NK-92 (cell line): ENCODE data around the gene GLIPR1.
"Not testable (repeated sequence)": the region's sequence is repeated elsewhere in the genome, so short reads cannot be mapped to it uniquely, and the experiment has no call there.

Experiments
- DNase-seq: peaks from one replicate; lab custom pipeline; 2025; ENCODE audit not compliant: unreplicated experiment; lab: John Stamatoyannopoulos, UW

GLIPR1 gene

DNA sequence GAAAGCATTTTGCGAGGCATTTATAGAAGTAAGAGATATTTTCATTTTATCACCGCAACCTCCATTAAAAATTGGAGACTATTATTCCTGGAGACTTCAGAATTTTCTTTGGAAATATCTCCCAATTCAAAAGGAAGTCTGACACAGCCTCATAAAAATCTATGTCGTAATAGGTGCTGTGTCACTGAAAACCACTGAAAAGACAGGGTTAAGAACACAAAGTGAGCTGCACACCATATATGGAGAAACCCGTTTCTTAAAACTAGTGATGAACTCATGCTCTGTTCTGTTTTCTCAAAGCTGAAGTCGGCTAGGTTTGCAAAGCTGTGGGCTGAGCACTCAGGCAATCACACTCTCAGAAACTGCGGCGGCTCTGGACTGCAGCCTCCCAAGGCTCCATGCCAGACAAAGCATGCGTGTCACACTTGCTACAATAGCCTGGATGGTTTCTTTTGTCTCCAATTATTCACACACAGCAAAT, at the start of gene GLIPR1:
Gene GLIPR1, plus strand, starts transcription at position 287 of the 481 bp plus-strand sequence. Its CDS starts 126 bp downstream, at position 413.
- DNase-seq, result no peak

DNA sequence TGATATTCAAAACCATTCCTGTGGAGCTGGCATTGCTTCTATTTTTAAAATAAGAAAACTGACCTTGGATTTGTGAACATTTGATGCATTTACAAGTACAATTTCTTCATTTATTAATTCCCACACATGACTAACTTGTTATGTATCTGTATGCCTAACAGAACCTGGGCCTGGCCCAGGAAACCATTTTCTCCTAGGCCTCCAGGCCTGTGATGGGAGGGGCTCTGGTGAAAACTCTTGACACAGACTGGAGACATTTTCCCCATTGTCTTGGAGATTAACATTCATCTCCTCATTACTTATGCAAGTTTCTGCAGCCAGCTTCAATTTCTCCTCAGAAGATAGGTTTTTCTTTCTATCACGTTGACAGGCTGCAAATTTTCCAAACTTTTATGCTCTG, 47.6 kb upstream of the GLIPR1 start:
- DNase-seq, result no peak

DNA sequence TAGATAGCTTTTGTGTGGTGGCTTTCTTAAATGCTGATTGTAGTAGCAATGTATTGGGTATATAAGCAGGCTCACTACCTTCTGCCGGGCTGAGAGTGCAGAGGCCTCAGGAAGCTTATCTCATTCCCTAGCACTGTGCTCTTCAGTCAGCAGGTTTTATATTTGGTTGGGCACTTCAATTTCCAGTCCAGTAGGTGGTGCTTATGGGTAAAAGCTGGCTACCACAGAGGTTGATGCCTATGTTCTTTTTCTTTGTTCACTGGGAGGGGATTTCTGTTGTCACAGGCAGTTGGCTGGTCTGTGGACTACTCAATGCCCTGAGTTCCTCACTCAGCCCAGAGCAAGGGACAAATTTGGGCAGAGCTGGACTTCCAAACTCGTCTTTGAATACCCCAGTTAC, 43.0 kb upstream of the GLIPR1 start:
- DNase-seq, result no peak

DNA sequence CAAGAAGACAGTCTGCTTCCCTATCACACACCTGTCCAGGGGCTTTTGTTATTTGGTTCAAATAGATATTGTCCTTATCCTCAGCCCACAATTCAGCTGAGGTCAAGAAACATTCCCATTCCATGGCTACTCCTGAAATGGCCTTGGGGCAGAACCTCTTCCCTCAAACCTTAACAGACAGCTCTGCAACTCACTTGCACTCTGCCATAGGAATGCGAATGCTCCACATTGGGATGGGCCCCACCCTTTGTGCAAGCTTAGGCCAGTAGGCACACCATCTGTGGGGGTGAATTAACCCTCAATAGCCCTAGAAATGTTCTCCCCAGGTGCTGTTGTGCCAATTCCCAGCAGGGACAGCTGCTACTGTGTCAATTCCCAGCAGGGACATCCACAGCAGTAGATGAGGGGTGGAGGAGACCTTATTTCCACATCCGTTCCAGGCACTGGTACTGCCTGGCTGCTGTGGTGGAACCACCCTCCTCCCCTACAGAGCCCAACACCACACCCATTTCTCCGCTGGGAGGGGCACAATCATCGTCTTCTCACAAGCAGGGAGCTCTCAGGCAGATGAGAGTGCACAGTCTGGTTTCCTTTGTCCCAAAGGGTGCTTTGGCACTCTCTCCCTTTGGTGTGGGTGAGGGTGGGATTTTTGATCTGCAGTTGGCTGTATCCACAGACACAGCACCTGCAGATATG, 42.3 kb upstream of the GLIPR1 start:
- no peak for DNase-seq

DNA sequence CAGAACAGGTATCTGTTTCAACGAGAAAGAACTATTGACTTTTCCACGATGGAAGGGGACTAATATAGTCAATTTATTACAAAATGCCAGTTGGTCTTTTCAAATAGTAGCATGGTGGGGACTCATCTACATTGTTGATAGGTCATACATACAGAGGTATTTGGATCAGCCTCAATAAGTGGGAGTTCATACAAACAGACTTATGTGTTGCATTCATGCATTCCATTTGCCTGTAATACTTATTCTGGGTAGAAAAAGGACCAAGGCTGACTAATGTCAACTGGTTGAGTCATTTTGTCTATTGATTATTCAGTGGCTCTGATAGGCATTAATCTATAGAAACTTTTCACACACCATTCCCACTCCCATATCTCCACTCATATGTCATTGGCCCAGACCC, 41.5 kb upstream of the GLIPR1 start:
- no peak for DNase-seq

DNA sequence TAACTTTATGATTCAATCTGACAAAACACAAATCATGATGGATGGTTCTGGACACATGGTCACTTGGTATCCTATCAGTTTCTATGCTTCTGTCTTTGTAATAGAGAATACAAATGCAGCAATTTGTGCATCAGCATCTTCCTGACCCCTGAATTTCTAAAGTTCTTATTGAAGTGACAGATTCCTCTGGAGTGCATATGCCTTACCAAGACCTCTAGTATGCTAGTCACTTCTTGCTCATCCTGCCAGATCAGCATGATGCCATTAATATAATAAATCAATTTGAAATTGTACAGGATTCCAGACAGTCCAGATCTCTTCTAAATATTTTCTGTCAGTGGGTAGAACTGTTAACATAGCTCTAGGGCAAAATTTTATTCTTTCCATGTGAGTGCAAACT, 40.6 kb upstream of the GLIPR1 start:
- DNase-seq, result no peak

DNA sequence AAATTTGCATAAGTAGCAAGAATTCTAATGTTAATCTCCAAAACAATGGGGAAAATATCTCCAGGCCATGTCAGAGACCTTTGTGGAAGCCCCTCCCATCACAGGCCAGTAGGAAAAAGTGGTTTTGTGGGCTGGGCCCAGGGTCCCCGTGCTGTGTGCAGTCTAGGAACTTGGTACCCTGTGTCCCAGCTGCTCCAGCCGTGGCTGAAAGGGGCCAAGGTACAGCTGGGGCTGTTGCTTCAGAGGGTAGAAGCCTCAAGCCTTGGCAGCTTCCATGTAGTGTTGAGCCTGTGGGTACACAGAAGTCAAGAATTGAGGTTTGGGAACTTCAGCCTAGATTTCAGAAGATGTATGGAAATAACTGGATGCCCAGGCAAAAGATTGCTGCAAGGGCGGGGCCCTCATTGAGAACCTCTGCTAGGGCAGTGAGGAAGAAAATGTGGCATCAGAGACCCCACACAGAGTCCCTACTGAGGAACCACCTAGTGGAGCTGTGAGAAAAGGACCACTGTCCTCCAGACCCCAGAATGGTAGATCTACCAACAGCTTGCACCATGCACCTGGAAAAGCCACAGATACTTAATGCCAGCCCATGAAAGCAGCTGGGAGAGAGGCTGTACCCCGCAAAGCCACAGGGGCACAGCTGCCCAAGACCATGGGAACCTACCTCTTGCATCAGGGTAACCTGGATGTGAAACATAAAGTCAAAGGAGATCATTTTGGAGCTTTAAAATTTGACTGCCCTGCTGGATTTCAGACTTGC, 38.7 kb upstream of the GLIPR1 start:
- DNase-seq, result not testable (repeated sequence)

DNA sequence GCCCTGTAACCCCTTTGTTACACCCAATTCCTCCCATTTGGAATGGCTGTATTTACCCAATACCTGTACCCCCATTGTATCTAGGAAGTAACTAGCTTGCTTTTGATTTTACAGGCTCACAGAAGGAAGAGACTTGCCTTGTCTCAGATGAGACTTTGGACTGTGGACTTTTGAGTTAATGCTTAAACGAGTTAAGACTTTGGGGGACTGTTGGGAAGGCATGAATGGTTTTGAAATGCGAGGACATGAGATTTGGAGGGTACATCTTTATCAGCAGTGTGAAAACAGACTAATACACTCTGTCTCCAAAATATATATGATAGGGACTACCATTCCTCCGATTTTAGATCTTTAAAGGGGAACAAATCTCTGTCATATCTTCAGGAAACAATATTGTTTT, 38.1 kb upstream of the GLIPR1 start:
- DNase-seq, result not testable (repeated sequence)

DNA sequence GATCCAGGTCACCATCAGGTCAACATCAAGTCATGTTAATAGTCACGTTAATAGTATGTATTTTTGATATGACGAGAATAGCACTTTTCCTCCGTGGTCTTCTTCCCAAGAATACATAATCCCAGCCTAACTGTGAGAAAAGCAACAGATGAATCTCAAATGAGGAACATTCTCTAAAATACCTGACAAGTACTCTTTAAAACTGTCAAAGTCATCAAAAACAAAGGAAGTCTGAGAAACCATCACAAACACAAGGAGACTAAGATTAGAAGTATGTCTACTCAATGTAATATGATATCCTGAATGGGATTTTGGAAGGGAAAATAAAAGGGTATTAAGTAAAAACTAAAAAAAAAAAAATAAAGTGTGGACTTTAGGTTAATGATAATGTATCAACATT, 36.8 kb upstream of the GLIPR1 start:
- no peak for DNase-seq

DNA sequence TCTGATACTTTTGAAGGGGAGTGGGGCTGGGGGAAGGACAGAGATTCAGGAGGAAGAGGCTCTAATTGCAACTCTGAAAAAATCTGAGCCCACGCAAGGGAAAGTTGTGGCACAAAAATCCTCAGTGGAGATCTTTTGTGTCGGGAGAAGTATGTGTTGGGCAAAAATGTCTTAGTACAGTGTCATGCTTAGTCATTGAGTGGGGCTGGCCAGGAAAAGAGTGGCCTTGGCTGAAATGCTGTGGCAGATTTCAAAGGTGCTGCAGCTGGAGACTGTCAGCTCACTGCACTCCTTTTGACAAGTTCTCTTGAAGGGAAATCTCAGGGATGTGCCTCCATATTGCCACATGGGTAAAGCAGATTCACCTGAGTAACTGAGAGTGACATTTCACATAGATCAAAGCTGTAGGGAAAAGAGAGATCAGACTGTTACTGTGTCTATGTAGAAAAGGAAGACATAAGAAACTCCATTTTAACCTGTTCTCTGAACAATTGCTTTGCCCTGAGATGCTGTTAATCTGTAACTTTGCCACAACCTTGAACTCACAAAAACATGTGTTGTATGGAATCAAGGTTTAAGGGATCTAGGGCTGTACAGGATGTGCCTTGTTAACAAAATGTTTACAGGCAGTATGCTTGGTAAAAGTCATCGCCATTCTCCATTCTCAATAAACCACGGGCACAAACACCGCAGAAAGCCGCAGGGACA, 36.0 kb upstream of the GLIPR1 start:
- DNase-seq, result no peak

DNA sequence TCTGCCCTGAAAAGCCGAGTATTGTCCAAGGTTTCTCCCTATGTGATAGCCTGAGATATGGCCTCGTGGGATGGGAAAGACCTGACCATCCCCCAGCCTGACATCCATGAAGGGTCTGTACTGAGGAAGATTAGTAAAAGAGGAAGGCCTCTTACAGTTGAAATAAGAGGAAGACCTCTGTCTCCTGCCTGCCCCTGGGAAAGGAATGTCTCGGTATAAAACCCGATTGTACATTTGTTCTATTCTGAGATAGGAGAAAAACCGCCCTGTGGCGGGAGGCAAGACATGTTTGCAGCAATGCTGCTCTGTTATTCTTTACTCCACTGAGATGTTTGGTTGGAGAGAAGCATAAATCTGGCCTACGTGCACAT, 35.4 kb upstream of the GLIPR1 start:
- DNase-seq, result not testable (repeated sequence)

DNA sequence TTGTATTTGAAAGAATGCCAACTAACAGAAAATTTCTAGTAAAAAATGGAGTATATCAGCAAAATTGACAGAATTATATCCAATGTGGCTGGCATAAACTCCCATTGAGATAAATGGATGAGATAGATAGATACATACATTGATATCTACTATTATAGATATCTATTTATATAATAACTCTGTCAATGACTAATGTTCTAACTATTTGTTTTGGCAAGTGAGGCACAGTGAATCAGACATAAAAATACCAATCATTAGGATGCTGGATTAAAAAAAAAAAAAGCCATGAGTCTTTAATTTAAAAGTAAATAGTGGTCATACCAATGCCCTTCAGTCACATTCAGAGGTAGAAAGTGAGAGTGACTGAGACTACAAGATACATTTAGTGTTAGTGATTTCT, 33.7 kb upstream of the GLIPR1 start:
- DNase-seq, result no peak

DNA sequence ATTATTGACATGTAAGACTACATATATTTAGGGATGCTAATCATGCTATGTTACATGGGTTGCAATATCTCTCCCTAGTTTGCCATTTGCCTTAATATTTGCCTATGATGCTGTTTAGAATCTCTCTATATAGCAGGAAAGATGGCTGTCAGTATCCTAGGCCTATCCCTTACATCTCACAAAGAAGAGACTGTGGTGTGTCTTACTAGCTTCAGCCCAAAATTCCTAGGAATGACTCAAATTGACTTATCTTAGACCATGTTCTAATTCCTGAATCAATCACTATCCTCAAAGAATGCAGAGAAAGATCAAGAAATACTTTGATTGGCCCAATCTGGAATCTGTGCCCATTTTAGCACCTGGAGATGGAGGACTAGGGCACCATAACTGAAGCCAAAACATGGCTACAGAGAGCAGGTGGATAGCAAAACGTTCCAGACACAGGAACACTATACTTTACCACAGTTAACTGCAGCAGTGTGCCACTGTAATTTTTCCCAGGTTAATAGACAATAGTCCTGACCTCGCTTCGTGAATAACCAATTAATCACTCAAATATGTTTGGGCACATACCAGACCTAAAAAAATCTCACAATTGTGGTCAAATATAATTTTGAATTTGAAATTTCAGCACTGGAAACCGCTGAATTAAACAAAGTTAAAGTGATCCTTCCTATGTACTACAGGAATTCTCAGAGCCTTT, 32.7 kb upstream of the GLIPR1 start:
- DNase-seq, result no peak

DNA sequence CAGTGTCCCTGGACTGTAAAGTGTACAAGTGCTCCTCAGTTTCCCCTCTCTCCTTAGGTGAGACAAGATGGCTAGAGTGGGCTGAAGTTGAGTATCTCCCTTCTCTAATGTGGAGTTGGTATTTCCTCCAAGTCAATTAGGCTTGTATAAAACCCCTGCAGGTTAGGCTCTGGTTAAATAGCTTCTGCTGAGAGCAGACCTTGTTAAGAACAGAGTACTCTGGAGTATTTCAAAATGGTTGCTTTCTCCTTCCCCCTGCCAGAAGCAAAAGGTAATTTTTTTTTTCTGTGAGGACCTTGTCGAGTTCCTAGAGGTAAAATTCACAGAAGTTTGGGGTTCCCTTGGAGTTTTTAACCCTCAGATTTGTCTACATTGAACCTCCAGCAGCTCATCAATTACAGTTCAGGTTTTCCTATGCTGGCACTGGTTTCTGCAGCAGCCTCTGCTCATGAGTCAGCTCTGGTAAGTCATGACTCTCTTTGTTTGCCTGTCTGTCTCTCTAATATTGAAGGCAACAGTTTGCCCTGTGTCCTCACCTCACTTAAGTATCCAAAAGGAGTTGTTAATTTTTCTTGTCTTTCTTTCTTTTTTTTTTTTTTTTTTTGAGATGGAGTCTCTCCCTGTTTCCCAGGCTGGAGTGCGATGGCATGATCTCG, 27.8 kb upstream of the GLIPR1 start:
- DNase-seq, result no peak

DNA sequence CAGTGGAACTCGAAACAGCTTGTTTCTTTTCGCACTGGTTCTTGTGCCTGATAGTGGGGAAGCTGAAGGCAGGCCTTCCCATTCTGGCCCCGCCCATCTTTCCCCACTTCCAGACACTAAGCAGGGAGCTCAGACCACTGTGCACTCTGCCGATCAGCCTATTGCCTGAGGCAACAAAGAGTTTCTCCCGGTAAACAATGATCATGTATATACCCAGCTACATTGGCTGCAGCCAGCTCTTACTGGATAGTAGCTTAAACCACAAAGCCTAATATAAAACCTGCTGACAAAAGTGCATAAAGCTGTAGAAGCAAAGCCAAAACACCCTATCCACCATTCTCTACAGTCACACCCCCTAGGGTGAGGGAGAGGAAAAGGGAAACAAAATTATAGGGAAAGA, 24.7 kb upstream of the GLIPR1 start:
- DNase-seq, result no peak

DNA sequence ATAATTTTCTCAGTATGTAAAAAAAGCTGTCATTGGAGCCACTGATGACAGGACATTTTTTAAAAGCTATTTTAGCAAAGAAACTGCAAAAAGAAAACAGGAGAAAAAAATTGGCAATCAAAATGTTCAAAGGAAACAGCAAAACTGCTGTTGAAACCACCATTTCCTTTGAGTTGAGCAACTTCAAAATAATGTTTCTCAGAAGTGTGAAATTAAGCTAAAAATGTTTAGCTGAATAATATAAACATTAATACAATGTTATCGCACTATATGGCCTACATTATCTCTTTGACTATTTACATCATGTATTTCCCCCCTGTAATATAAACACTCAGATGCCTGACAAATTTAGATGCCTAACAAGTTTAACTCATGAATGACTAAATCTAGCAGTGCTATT, 23.4 kb upstream of the GLIPR1 start:
- DNase-seq, result no peak

DNA sequence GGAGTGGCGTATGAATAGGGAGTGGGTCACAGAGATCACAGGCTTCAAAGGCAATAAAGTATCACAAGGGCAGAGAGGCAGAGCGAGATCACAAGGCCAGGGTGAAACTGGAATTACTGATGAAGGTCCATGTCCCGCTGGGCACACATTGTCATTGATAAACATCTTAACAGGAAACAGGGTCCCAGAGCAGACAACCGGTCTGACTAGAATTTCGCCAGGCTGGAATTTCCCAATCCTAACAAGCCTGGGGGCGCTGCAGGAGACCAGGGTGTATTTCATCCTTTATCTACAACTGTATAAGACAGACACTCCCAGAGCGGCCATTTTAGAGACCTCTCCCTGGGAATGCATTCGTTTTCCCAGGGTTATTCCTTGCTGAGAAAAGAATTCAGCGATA, 22.7 kb upstream of the GLIPR1 start:
- not testable (repeated sequence) for DNase-seq

DNA sequence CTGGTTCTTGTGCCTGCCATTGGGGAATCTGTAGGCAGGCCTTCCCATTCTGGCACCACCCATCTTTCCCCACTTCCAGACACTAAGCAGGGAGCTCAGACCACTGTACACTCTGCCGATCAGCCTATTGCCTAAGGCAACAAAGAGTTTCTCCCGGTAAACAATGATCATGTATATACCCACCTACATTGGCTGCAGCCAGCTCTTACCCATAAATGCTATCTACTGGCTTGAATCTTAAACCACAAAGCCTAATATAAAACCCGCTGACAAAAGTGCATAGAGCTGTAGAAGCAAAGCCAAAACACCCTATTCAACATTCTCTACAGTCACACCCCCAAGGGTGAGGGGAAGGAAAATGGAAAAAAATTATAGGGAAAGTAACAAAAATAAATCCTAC, 20.8 kb upstream of the GLIPR1 start:
- no peak for DNase-seq

DNA sequence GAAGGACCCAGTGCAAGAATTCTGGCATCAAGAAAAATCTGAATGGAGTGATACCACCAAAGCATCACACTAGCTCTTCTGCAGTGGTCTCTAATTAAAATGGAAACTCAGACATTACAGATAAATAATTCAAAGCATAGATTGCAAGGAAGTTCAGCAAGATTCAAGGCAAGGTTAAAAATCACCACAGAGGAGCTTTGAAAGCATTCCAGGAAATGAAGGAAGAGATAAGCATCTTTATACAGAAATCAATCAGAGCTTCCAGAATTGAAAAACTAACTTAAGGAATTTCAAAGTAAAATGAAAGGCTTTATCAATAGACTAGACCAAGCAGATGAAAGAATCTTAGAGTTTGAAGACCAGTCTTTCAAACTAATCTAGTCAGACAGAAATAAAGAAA, 20.4 kb upstream of the GLIPR1 start:
- no peak for DNase-seq

DNA sequence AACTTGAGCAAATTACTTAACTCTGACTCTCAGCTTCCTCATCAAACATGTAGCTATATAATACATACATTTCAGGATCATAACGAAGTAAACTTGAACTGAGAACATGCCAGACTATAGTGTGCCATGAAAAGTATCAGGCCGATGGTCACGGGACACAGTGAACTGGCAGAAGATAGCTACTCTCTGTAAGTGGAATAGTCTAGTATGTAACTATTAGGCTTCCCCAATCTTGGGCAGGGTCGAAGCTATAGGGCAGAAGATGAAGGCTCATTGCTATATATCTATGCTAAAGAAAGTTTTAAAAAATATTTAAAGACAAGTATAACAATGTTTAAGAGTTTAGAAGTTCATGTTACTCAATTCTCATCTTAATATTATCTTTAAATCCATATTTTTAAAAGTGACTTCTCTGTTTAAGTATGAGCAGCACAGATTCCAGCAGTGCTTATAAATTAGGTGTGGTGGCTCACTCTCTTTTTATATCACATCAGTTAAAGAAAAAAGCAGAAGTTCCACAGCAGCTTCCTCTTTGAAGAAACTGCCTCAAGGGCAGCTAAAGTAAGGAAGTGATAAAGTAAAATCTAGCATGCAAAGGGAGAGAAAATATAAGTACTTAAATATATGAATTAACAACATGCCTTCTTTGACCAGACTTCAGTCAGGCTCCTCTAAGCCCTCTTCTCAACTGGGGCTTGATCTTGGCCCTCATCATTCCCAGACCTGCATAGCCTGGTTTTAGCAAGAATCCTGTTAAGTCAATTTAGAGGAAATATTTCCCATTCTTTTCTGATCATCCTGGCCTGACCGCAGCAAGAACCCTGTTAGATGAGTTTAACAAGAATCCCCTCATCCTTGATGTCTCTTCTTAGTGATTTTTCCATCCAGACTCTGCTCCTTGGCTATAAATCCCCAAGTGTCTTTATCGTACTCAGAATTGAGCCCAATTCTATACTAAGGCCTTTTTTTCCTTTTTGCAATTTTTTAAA, 8.4 kb upstream of the GLIPR1 start:
- no peak for DNase-seq
